NCI-H446 (cell line): Measurements from ENCODE around the gene IL26.

Experiments used
- DNase-seq, 2 experiments: peaks; one replicate each; lab custom pipeline; 2025; lab: John Stamatoyannopoulos, UW

The IL26 gene

GRCh38 chr12:68156636-68157035, 69.0 kb downstream of the IL26 start:
- DNase-seq = no peak

GRCh38 chr12:68154779-68155178, 70.8 kb downstream of the IL26 start:
- no peak for DNase-seq
